ENCODE data around the gene CAMK2A. TPM values are rescaled to one million over a fixed set of nuclear protein-coding genes. Genes with fewer than 3 reads are reported as not detected.

Gene CAMK2A
- total and polyA plus RNA-seq, 9 donors: 0.12 to 1.3 (median 0.62) TPM

DNA sequence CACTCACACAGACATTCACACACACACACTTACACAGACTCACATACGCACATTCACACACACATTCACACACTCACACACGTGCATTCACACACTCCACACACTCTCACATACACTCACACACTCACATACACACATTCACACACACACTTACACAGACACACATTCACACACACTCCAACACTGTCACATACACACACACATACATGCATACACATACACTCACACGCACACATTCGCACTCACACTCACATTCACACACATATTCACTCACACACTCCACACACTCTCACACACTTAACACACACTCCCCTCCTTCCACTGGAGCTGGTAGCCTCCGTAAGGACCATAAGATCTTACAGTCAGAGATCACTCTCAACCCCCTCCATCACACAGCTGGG is 26.2 kb downstream of the CAMK2A start:
- no peak for TF ChIP-seq EP300 (IDR thresholded peaks at IDR 0.05)
- no peak for TF ChIP-seq POLR2A (IDR thresholded peaks at IDR 0.05)
- TF ChIP-seq, protein P1, sequence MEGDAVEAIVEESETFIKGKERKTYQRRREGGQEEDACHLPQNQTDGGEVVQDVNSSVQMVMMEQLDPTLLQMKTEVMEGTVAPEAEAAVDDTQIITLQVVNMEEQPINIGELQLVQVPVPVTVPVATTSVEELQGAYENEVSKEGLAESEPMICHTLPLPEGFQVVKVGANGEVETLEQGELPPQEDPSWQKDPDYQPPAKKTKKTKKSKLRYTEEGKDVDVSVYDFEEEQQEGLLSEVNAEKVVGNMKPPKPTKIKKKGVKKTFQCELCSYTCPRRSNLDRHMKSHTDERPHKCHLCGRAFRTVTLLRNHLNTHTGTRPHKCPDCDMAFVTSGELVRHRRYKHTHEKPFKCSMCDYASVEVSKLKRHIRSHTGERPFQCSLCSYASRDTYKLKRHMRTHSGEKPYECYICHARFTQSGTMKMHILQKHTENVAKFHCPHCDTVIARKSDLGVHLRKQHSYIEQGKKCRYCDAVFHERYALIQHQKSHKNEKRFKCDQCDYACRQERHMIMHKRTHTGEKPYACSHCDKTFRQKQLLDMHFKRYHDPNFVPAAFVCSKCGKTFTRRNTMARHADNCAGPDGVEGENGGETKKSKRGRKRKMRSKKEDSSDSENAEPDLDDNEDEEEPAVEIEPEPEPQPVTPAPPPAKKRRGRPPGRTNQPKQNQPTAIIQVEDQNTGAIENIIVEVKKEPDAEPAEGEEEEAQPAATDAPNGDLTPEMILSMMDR (IDR thresholded peaks at IDR 0.05): no peak
- H3K27ac ChIP-seq: no peak overlapping the region
- H3K9me3 ChIP-seq: no peaks in the 10 kb centered on the region
- no peak for DNase-seq
- peaks cover 12% of the 10 kb centered on the region for H3K4me1 ChIP-seq (ENCODE audit: insufficient read depth)
- no peaks in the 10 kb centered on the region for H3K27me3 ChIP-seq
- no peak overlapping the region for H3K4me3 ChIP-seq
- intact Hi-C loops (cut with DNase I): no loop called here
- no peaks in the 10 kb centered on the region for H3K36me3 ChIP-seq
- 67 to 84% (median 69%) methylated on average over 5 of the region's 5 CpGs for WGBS, 3 donors

DNA sequence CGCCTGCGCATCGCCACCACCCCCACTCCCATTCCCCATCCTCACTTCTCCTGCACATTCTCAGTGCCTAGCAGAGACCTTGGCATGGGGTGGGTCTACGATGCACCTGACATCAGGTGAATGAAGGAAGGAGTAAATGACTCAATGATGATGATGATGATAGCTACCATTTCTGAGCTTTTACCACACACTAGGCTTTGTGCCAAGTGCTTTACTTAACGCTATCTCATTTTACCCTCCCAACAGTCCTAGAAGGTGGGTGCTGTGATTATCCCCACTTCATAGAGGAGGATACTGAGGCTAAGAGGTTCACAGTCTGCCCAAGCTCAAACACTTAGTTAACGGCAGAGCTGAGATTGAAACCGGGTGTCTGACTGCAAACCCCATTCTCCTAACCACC is 27.1 kb downstream of the CAMK2A start:
- 87 to 92% (median 92%) methylated on average over 7 of the region's 7 CpGs for WGBS, 3 donors
- Histone ChIP-seq H3K27ac (no peak overlapping the region), H3K9me3 (no peaks in the 10 kb centered on the region), H3K36me3 (no peaks in the 10 kb centered on the region), H3K4me1 (ENCODE audit: insufficient read depth) (peaks cover 12% of the 10 kb centered on the region), H3K27me3 (no peaks in the 10 kb centered on the region), H3K4me3 (no peak overlapping the region)
- DNase-seq: no peak
- TF ChIP-seq POLR2A (IDR thresholded peaks at IDR 0.05) (no peak), EP300 (IDR thresholded peaks at IDR 0.05) (no peak)
- TF ChIP-seq, protein P1 (IDR thresholded peaks at IDR 0.05): no peak
- intact Hi-C loops (cut with DNase I): no loop called here

DNA sequence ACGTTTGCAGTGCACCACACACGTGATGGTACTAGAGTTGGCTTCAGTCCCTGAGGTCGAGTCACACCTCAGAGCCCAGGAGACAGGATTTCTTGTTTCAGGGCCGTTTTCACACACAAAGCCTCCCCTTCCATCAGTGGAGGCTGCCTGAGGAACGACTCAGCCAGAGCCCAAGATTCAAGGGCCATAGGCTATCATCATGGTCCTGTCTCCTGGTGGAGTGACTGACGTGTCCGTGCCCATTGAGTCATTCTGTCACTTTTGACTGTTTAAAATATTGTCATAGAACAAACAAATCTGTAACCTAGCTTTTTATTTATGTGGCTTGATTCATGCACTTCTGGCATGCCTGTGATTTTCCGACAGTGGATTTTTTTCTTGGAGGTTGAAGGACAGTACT is 28.3 kb downstream of the CAMK2A start:
- Histone ChIP-seq H3K36me3 (no peaks in the 10 kb centered on the region), H3K4me3 (no peak overlapping the region), H3K27ac (no peak overlapping the region), H3K9me3 (no peaks in the 10 kb centered on the region), H3K4me1 (ENCODE audit: insufficient read depth) (peaks cover 10% of the 10 kb centered on the region), H3K27me3 (no peaks in the 10 kb centered on the region)
- DNase-seq: no peak
- 72 to 75% (median 73%) methylated on average over 8 of the region's 8 CpGs for WGBS, 3 donors
- TF ChIP-seq EP300 (IDR thresholded peaks at IDR 0.05) (no peak), POLR2A (IDR thresholded peaks at IDR 0.05) (no peak)
- TF ChIP-seq, protein P1 (IDR thresholded peaks at IDR 0.05): no peak
- intact Hi-C loops (cut with DNase I): no loop called here

DNA sequence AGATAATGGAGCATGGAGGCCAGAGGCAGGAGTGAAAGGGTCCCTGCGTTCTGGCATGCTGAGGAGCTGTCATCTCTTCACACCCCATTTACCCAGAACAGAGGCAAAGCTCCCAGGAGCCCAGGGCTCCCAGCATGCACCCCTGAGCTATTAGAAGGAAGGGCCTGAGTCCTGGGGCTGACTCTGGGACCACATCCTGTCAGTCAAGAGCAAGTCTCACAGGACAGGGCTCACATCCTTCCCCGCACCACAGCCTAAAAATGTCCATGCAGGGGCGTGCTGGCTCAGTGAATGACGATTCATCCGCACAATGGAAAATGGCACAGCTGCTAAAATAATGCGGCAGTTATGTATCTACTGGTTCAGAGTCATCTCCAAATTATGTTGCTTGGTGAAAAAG is 31.4 kb downstream of the CAMK2A start:
- H3K4me1 ChIP-seq (ENCODE audit: insufficient read depth): peaks cover 2% of the 10 kb centered on the region
- H3K27me3 ChIP-seq: no peaks in the 10 kb centered on the region
- TF ChIP-seq EP300 (IDR thresholded peaks at IDR 0.05) (no peak), POLR2A (IDR thresholded peaks at IDR 0.05) (no peak)
- TF ChIP-seq, protein P1 (IDR thresholded peaks at IDR 0.05): no peak
- intact Hi-C loops (cut with DNase I): no loop called here
- no peak for DNase-seq
- 75 to 81% (median 79%) methylated on average over 6 of the region's 6 CpGs for WGBS, 3 donors
- H3K4me3 ChIP-seq: no peak overlapping the region
- H3K9me3 ChIP-seq: no peaks in the 10 kb centered on the region
- no peak overlapping the region for H3K27ac ChIP-seq
- H3K36me3 ChIP-seq: no peaks in the 10 kb centered on the region

DNA sequence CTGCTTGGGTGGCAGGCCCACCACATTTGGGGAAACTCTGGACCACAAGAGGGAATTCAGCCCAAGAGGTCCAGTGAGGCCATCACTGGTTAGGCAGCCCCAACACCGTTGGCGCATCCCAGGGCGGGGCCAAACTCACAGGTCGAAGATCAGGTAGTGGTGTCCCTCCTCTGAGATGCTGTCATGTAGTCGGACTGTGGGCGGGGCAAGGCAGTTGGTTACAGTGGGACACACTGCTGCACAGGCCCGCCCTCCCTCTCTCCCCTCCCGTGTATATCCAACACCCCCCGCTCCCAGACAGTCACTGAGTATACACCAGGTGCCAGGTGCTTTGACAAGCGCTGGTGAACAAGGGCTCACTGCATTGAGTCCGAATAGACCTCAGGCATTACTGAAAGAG is 32.1 kb downstream of the CAMK2A start:
- TF ChIP-seq POLR2A (IDR thresholded peaks at IDR 0.05): no peak
- TF ChIP-seq, protein P1 (IDR thresholded peaks at IDR 0.05): no peak
- TF ChIP-seq EP300 (IDR thresholded peaks at IDR 0.05): no peak
- no peak overlapping the region for H3K27ac ChIP-seq
- no peak for DNase-seq
- no peaks in the 10 kb centered on the region for H3K27me3 ChIP-seq
- H3K36me3 ChIP-seq: no peaks in the 10 kb centered on the region
- no peak overlapping the region for H3K4me3 ChIP-seq
- intact Hi-C loops (cut with DNase I): no loop called here
- no peaks in the 10 kb centered on the region for H3K4me1 ChIP-seq (ENCODE audit: insufficient read depth)
- no peaks in the 10 kb centered on the region for H3K9me3 ChIP-seq
- WGBS, 3 donors: 79 to 91% (median 88%) methylated on average over 11 of the region's 11 CpGs
